ENCODE data around the gene ELF4.
"Not testable (repeated sequence)": the region's sequence is repeated elsewhere in the genome, so short reads cannot be mapped to it uniquely, and the experiment has no call there.

The ELF4 gene

DNA sequence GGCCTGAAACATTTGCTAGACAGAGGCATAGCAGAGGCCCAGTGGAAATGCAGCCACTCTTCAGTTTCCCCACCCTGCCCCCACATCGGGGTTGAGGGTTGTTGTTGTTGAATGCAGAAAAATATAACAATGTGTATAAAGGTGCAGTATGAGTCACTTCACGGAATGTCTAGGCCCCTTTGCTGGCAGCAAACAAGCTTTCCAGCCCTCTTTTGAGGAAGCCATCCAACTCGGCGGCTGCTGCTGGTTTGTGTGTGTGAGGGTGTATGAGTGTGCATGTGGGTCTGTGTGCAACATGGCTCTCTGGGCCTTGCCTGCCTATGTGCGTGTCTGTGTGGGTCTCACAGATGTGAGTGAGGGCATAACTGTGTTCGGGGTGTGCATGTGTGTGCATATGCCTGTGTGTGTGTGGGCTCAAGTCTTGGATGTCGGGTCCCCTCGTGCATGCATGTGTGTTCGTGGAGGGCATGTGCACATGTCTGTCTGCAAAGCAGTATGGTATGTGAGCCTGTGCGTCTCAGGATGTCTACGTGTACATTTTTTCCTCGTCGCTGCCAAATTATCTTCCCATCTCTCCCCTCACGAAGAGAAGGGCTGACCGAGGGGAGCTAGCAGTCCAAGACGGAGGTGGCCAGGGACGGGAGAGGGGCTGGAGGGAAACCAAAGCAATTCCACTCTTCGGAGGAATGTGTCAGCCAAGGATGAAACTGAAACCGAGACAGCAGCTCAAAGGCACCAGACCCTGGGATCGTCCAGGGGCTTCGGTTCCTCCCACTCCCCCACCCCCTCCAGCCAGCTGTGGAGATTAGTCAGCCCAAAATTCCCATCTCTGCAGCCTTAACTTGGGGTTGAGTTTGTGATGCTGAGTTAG lies 8.4 kb upstream of the ELF4 start:
- no peak for DNase-seq (ENCODE audit: low spot score)
- in situ Hi-C loops (cut with MboI; ENCODE audit: low sequenced_read_pairs, unreplicated experiment): no loop called here
- TF ChIP-seq, protein P1, sequence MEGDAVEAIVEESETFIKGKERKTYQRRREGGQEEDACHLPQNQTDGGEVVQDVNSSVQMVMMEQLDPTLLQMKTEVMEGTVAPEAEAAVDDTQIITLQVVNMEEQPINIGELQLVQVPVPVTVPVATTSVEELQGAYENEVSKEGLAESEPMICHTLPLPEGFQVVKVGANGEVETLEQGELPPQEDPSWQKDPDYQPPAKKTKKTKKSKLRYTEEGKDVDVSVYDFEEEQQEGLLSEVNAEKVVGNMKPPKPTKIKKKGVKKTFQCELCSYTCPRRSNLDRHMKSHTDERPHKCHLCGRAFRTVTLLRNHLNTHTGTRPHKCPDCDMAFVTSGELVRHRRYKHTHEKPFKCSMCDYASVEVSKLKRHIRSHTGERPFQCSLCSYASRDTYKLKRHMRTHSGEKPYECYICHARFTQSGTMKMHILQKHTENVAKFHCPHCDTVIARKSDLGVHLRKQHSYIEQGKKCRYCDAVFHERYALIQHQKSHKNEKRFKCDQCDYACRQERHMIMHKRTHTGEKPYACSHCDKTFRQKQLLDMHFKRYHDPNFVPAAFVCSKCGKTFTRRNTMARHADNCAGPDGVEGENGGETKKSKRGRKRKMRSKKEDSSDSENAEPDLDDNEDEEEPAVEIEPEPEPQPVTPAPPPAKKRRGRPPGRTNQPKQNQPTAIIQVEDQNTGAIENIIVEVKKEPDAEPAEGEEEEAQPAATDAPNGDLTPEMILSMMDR (IDR thresholded peaks at IDR 0.05; ENCODE audit: borderline replicate concordance, control extremely low read depth, extremely low read depth, insufficient read depth, missing control alignments): no peak

DNA sequence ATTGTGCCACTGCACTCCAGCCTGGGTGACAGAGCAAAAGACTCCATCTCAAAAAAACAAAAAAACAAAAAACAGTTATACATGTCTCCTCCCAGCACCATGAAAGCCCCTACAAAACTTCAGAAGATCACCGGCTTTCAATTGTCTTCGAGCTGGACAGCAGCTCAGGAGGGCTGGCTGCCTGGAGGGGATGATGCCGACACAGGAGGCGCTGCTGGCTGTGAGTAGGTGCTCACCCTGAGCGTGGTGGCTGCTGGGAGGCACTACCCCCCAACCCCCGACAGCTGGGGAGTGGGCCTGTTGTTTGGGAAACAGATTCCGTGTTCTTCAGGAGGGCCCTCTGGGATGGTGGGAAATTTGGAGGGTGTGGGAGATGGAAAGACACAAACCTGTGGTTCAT lies 6.9 kb upstream of the ELF4 start:
- in situ Hi-C loops (cut with MboI; ENCODE audit: low sequenced_read_pairs, unreplicated experiment): no loop called here
- TF ChIP-seq, protein P1 (IDR thresholded peaks at IDR 0.05; ENCODE audit: borderline replicate concordance, control extremely low read depth, extremely low read depth, insufficient read depth, missing control alignments): no peak
- DNase-seq (ENCODE audit: low spot score): no peak

DNA sequence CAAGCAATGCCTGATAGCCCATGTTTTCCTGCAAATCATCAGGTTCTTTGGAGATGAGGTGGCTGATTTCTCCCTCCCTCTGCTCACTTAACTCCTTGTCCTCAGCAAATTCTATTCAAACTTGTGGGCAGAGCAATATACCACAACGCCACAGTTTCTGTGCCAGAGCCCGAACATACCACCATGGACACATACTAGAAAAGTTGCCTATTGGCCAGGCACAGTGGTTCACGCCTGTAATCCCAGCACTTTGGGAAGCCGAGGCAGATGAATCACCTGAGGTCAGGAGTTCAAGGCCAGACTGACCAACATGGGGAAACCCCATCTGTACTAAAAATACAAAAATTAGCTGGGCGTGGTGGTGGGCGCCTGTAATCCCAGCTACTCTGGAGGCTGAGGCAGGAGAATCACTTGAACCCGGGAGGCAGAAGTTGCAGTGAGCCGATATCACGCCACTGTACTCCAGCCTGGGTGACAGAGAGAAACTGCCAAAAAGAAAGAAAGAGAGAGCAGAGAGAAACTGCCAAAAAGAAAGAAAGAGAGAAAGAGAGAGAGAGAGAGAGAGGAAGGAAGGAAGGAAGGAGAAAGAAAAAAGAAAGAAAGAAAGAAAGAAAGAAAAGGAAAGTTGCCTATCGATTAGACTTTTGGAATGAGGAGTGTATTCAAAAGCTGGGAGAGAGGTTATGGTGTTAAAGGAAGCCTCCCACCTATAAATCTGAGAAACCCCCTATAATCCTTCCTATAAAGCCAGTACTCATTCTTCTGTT lies 5.0 kb upstream of the ELF4 start:
- in situ Hi-C loops (cut with MboI; ENCODE audit: low sequenced_read_pairs, unreplicated experiment); DNase-seq (ENCODE audit: low spot score): not testable (repeated sequence)

DNA sequence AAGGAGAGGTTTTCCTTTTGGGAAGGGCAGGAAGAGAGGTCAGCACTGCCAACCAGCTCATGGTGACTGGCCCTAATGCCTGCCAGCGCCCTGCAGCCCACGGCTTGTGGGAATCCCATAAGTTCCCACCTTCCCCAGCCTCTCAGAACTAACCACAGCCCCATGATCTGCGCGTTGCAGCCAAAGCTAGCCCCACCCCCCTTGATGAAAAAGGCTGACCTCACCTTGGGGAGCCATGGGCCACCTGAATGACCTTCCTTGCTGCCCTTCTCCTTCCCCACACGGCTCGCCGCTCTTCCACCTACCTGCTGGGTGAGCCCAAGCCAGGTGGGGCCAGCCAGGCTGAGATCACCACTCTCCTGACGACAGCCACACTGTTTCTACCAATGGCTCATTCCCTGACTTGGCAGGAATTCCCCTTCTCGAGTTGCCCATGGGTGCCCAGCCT lies 3.9 kb upstream of the ELF4 start:
- TF ChIP-seq, protein P1 (IDR thresholded peaks at IDR 0.05; ENCODE audit: borderline replicate concordance, control extremely low read depth, extremely low read depth, insufficient read depth, missing control alignments): no peak
- in situ Hi-C loops (cut with MboI; ENCODE audit: low sequenced_read_pairs, unreplicated experiment): no loop called here
- DNase-seq (ENCODE audit: low spot score): no peak

DNA sequence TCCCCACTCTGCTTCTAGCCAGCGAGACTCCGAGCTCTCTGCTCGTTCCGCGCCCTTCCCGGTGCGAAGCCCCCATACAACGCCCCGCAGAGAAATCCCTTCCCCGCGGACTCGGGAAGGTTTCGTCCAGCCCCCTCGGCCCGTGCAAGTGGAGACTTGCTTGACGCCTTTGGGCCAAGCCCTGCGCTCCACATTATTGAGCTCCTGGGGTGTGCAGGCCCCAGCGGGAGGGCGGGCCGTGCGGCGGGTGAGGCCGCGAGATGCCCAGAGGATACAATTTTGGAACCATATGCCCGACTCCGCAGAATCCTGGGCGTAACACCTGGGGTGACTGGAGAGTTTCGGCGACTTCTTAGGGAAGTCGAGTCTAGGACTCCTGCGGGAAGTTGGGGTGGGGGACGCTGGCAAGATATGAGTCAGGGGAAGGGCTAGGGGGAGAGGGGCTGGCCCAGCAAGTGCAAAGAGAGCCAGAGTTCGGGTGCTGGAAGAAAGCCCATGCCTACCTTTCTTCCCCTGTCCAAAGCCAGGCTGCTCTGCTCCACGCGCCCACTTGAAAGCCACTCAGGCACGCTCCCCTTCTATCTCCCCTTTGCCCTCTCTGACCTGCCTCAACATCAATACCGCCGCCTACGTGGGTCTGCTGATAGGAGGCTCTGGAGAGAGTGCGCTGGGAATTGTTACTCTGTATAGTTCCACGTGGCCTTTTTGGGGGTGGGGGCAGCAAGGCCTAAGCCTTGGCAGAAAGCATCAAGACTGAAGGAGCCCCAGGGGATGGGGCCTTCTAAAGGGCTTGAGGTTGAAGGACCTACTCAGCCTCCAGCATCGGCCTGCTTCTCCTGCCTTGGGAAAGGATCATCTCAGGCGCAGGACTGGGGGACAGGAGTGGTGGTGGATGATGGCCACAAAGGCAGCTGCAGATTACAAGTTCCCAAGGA lies 1.2 kb upstream of the ELF4 start:
- DNase-seq (ENCODE audit: low spot score): no peak
- in situ Hi-C loops (cut with MboI; ENCODE audit: low sequenced_read_pairs, unreplicated experiment): no loop called here
- TF ChIP-seq, protein P1 (IDR thresholded peaks at IDR 0.05; ENCODE audit: borderline replicate concordance, control extremely low read depth, extremely low read depth, insufficient read depth, missing control alignments): no peak

DNA sequence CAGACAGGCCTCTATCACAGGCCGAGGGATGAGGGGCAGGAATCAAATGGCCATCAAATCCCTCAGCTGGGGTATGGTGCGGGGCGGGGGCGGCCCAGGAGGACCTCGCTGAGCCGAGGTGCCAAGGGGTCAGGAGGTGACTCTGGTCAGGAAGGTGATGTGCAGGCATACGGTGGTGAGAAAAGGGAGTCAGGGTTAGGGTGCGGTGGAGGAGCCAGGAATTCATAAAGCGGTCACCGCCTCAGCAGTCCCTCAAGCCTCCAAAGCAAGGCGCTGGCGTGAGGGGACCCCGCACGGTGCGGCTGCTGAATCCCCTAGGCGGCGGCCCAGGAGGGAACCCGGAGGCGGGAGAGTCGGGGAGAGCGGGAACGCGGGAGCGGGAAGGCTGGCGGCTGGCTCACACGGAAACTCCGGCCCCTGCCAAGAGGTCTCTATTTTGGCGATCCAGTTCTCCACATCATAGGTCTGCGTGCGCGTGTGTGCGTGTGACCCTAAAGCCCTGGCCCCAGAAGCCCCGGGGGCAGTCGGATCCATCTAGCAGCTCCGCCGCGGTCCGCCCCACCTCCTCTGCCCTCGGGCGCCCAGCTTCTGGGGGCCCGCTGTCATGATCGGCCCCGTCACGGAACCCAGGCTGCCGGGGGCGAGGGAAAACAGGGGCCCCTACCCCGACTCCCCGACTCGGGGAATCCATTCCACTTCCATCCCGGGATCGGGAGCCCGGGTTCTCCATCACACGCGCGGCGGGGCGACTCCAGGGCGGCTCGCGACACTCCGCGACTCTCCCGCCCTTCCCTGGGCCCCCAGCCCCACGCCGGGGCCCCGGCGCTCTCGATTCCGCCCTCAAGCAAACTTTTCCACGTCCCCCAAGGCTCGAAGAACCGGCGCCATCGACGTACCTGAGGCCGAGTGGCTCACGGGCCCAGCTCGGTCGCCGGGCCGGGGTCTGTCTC lies 593 bp downstream of the ELF4 start:
- in situ Hi-C loops (cut with MboI; ENCODE audit: low sequenced_read_pairs, unreplicated experiment): no loop called here
- DNase-seq (ENCODE audit: low spot score): no peak
- TF ChIP-seq, protein P1 (IDR thresholded peaks at IDR 0.05; ENCODE audit: borderline replicate concordance, control extremely low read depth, extremely low read depth, insufficient read depth, missing control alignments): no peak
